GM18873 (cell line): ENCODE data around the gene ERP44.
"Not testable (repeated sequence)": the region's sequence is repeated elsewhere in the genome, so short reads cannot be mapped to it uniquely, and the experiment has no call there.

Experiments
- ATAC-seq: cut with Tn5 transposase; IDR thresholded peaks from one replicate; pipeline ENCODE4 v1.9.1; 2021; ENCODE audit warnings: mild to moderate bottlenecking, moderate library complexity, moderate number of reproducible peaks; ENCODE audit not compliant: unreplicated experiment, low FRiP score

ERP44 gene

GRCh38 chr9:100070104-100071041 is 28.4 kb downstream of the ERP44 start:
- ATAC-seq, result no peak

GRCh38 chr9:100069068-100069467 is 29.7 kb downstream of the ERP44 start:
- not testable (repeated sequence) for ATAC-seq

- ATAC-seq, result not testable (repeated sequence)
Measured at GRCh38 chr9:100067990-100068389, 30.8 kb downstream of the ERP44 start.

- peak; percentile 90 for ATAC-seq
Measured at GRCh38 chr9:100066539-100066938, 32.3 kb downstream of the ERP44 start.

GRCh38 chr9:100064872-100065581 is 33.8 kb downstream of the ERP44 start:
- ATAC-seq, result no peak

- ATAC-seq, result no peak
Measured at GRCh38 chr9:100063185-100063584, 35.6 kb downstream of the ERP44 start.

- ATAC-seq, result not testable (repeated sequence)
Measured at GRCh38 chr9:100062683-100063082, 36.1 kb downstream of the ERP44 start.

- peak; percentile 76 for ATAC-seq
Measured at GRCh38 chr9:100058699-100059579, 39.9 kb downstream of the ERP44 start.

GRCh38 chr9:100057624-100058023 is 41.2 kb downstream of the ERP44 start:
- ATAC-seq, result no peak

GRCh38 chr9:100056561-100056960 is 42.2 kb downstream of the ERP44 start:
- ATAC-seq, result no peak

- no peak for ATAC-seq
Measured at GRCh38 chr9:100052375-100052774, 46.4 kb downstream of the ERP44 start.

GRCh38 chr9:100049551-100049950 is 49.2 kb downstream of the ERP44 start:
- no peak for ATAC-seq

GRCh38 chr9:100038472-100038871 is 60.3 kb downstream of the ERP44 start:
- no peak for ATAC-seq

- no peak for ATAC-seq
Measured at GRCh38 chr9:100033877-100034551, 64.8 kb downstream of the ERP44 start.

GRCh38 chr9:100030548-100030947 is 68.3 kb downstream of the ERP44 start:
- ATAC-seq, result no peak

GRCh38 chr9:100029251-100029650 is 69.5 kb downstream of the ERP44 start:
- no peak for ATAC-seq

- peak; percentile 66 for ATAC-seq
Measured at GRCh38 chr9:100028201-100028784, 70.5 kb downstream of the ERP44 start.

- ATAC-seq, result no peak
Measured at GRCh38 chr9:100027543-100027942, 71.3 kb downstream of the ERP44 start.

GRCh38 chr9:100021931-100022330 is 76.9 kb downstream of the ERP44 start:
- ATAC-seq, result no peak
